ENCODE measurements around the gene ZG16B.

ZG16B gene

DNA sequence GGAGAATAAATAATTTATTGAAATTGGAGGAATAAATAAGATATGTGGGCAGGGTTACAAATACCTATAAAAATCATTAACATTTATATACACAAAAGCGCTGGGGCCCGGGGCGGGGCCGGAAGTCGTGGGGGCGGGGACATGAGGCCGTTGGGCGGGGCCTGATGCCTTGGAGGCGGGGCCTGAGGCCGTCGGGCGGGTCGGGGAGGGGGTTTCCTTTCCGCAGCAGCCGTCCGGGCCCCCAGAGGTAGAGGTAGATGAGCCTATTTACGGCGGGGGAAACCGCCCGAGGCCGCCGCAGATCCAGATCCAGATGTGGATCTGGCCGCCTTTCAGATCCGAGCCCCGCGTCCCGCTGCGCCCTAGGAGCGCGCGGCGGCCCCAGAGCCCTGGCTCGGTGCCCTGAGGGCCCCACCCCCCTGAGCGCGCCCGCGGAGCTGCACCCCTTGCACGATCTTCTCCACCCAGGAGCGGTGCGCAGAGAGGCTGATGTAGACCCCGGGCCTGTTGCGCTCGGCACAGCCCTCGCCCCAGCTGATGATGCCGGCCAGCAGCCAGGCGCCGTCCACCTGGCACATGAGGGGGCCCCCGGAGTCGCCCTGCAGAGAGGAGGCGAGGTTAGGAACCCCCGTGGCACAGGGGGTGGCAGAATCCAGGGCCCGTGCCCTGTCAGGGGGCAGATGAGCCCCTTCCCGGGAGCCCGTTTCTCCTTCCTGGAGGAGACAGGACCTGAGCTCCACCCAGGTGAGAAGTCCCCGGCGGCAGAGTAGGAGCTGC, 22.8 kb downstream of the ZG16B start:
- Histone ChIP-seq H3K9me3 (no peaks in the 10 kb centered on the region), H3K4me1 (peaks cover 0 to 11% (median 1%) of the 10 kb centered on the region in 4 donors), H3K27ac (no peak overlapping the region), H3K4me3 (no peak overlapping the region), H3K27me3 (peaks cover 0 to 67% of the 10 kb centered on the region in 2 donors), H3K36me3 (peaks cover 0 to 15% (median 0%) of the 10 kb centered on the region in 3 donors)
- intact Hi-C loops (cut with DNase I; ENCODE audit: low total_unique reads) = loop anchor here (10.0 kb wide), 1 partner anchor 118 kb away; no protein-coding TSS in a partner anchor
- TF ChIP-seq, protein P1, sequence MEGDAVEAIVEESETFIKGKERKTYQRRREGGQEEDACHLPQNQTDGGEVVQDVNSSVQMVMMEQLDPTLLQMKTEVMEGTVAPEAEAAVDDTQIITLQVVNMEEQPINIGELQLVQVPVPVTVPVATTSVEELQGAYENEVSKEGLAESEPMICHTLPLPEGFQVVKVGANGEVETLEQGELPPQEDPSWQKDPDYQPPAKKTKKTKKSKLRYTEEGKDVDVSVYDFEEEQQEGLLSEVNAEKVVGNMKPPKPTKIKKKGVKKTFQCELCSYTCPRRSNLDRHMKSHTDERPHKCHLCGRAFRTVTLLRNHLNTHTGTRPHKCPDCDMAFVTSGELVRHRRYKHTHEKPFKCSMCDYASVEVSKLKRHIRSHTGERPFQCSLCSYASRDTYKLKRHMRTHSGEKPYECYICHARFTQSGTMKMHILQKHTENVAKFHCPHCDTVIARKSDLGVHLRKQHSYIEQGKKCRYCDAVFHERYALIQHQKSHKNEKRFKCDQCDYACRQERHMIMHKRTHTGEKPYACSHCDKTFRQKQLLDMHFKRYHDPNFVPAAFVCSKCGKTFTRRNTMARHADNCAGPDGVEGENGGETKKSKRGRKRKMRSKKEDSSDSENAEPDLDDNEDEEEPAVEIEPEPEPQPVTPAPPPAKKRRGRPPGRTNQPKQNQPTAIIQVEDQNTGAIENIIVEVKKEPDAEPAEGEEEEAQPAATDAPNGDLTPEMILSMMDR (IDR thresholded peaks at IDR 0.05) = no peak
- DNase-seq = peak in 1 of 2 donors; percentile 57

GRCh38 chr16:2853531-2854073, 23.5 kb downstream of the ZG16B start:
- intact Hi-C loops (cut with DNase I; ENCODE audit: low total_unique reads) = loop anchor here (10.0 kb wide), 1 partner anchor 119 kb away; no protein-coding TSS in a partner anchor
- H3K27me3 ChIP-seq = peaks cover 0 to 72% of the 10 kb centered on the region in 2 donors
- no peak overlapping the region for H3K4me3 ChIP-seq

GRCh38 chr16:2854700-2855309, 24.7 kb downstream of the ZG16B start:
- Histone ChIP-seq H3K4me3 (no peak overlapping the region), H3K27ac (no peak overlapping the region), H3K4me1 (peaks cover 0 to 13% (median 1%) of the 10 kb centered on the region in 4 donors), H3K27me3 (peaks cover 0 to 69% of the 10 kb centered on the region in 2 donors), H3K36me3 (peaks cover 0 to 15% (median 0%) of the 10 kb centered on the region in 3 donors), H3K9me3 (no peaks in the 10 kb centered on the region)
- intact Hi-C loops (cut with DNase I; ENCODE audit: low total_unique reads) = loop anchor here (10.0 kb wide), 1 partner anchor 120 kb away; no protein-coding TSS in a partner anchor
- TF ChIP-seq, protein P1 (IDR thresholded peaks at IDR 0.05) = no peak
- no peak for DNase-seq

More at GRCh38 chr16:2853531-2854073, 23.5 kb downstream of the ZG16B start:
- TF ChIP-seq, protein P1 (IDR thresholded peaks at IDR 0.05) = no peak
- Histone ChIP-seq H3K4me1 (peaks cover 0 to 13% (median 1%) of the 10 kb centered on the region in 4 donors), H3K9me3 (no peaks in the 10 kb centered on the region), H3K36me3 (peaks cover 0 to 15% (median 0%) of the 10 kb centered on the region in 3 donors), H3K27ac (no peak overlapping the region)
- DNase-seq = peak in 1 of 2 donors; percentile 49

DNA sequence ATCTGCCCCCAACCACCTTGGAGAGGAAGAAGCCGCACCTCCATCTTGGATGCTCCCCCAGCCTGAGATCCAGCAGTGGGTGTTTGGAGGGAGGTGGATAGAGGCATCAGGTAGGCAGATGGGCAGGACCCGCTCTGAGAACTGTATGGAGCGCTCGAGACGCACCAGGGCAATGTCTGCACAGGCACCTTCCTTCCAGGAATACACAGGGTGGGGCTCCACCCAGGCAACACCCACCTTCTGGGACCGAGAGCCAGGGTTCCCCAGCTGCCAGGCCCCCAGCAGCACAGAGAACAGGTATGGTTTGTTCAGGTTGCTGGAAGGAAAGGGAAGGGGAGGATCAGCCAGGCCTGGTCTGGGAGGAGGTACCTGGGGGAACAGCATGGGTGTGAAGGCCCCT, 25.4 kb downstream of the ZG16B start:
- peaks cover 0 to 13% (median 1%) of the 10 kb centered on the region in 4 donors for H3K4me1 ChIP-seq
- no peak overlapping the region for H3K4me3 ChIP-seq
- H3K27ac ChIP-seq = no peak overlapping the region
- DNase-seq = peak in 1 of 2 donors; percentile 53
- peaks cover 0 to 15% (median 0%) of the 10 kb centered on the region in 3 donors for H3K36me3 ChIP-seq
- H3K9me3 ChIP-seq = peaks cover 0 to 2% (median 0%) of the 10 kb centered on the region in 3 donors
- TF ChIP-seq, protein P1 (IDR thresholded peaks at IDR 0.05) = no peak
- intact Hi-C loops (cut with DNase I; ENCODE audit: low total_unique reads) = loop anchor here (10.0 kb wide), 1 partner anchor 121 kb away; no protein-coding TSS in a partner anchor
- peaks cover 0 to 69% of the 10 kb centered on the region in 2 donors for H3K27me3 ChIP-seq

DNA sequence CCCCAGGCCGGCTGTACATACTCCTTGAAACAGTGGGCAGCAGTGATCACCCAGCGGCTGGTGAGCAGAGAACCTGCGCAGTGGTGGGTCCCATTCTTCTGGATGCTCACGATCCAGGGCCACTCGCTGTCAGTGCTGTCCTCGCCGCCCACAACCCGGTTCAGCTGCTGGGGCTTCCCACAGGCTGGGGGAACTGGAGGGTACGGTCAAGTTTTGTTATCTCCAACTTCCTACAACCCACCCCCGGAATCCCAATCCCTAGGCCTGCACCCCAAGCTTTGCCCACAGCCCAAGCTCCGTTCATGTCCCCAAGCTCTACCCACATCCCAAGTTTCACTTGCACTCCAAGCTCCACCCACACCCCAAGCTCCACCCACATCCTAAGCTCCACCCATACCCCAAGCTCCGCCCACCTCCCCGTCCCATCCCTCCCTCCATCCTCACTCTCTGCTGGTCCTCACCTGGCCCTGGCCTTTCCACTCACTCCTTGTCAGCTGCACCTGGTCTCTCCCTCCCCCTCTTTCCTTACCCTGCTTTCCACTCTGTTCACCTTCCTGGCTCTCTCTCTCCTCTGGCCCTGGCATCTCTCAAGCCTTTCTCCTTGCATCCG, 26.1 kb downstream of the ZG16B start:
- intact Hi-C loops (cut with DNase I; ENCODE audit: low total_unique reads) = loop anchor here (10.0 kb wide), 1 partner anchor 121 kb away; no protein-coding TSS in a partner anchor
- no peak overlapping the region for H3K4me3 ChIP-seq
- H3K9me3 ChIP-seq = peaks cover 0 to 8% (median 0%) of the 10 kb centered on the region in 3 donors
- peaks cover 0 to 15% (median 0%) of the 10 kb centered on the region in 3 donors for H3K36me3 ChIP-seq
- peak in 1 of 2 donors; percentile 44 for DNase-seq
- H3K4me1 ChIP-seq = peaks cover 0 to 13% (median 1%) of the 10 kb centered on the region in 4 donors
- TF ChIP-seq, protein P1 (IDR thresholded peaks at IDR 0.05) = no peak
- H3K27me3 ChIP-seq = peaks cover 0 to 68% of the 10 kb centered on the region in 2 donors
- H3K27ac ChIP-seq = no peak overlapping the region
